IgD-negative memory B cell (primary cell): Measurements from ENCODE around the gene ECT2. TPM values are rescaled to one million over a fixed set of nuclear protein-coding genes. Genes with fewer than 3 reads are reported as not detected.
"Not testable (repeated sequence)": the region's sequence is repeated elsewhere in the genome, so short reads cannot be mapped to it uniquely, and the experiment has no call there.

ENCODE experiments used
- H3K27ac Mint-ChIP-seq, 3 donors: one replicate each; pipeline ENCODE4 v1.8.0; 2020 to 2022; ENCODE audit warnings: mild to moderate bottlenecking in 3 of 3, mixed read lengths in 3 of 3, moderate library complexity in 1 of 3
- H3K27me3 Mint-ChIP-seq: one replicate; pipeline ENCODE4 v1.8.0; 2021; ENCODE audit warnings: mixed read lengths
- H3K36me3 Mint-ChIP-seq: one replicate; pipeline ENCODE4 v1.8.0; 2020; ENCODE audit warnings: mild to moderate bottlenecking, mixed read lengths
- H3K4me1 Mint-ChIP-seq, 3 donors: one replicate each; pipeline ENCODE4 v1.8.0; 2020 to 2022; ENCODE audit warnings: mixed read lengths in 3 of 3, mild to moderate bottlenecking in 1 of 3
- H3K4me3 Mint-ChIP-seq, 4 donors: one replicate each; pipeline ENCODE4 v1.8.0; 2020 to 2022; ENCODE audit warnings: mild to moderate bottlenecking in 4 of 4, mixed read lengths in 4 of 4, moderate library complexity in 3 of 4
- H3K9me3 Mint-ChIP-seq, 3 donors: one replicate each; pipeline ENCODE4 v1.8.0; 2020 to 2021; ENCODE audit warnings: mixed read lengths in 3 of 3, mild to moderate bottlenecking in 1 of 3
- polyA plus RNA-seq: library from polyadenylated mRNA; unstranded; fragments of 300-500 nt; fragmentation: Illumina TruSeq; gene quantifications from one replicate; pipeline ENCODE4 v1.2.3, GENCODE V29; 2021

Gene ECT2
- polyA plus RNA-seq, 1 donor from 2014 or later: 4.2 TPM

DNA sequence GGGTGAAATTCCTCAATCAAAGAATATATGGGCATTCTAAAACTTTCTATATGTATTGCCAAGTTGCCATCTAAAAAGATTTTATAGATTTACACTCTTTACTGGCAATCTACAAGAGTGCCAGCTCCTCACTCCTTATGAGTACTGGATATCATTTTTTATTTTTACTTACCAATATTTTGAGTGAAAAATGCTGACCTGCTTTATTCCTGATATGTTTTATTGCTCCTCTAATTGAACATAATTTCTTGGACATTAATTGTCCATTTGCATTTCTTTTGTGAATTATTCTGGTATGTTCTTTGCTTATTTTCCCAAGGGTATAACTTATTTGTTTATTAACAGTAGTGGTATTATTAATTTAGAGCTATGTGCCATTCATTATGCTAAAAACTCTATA, 96.8 kb downstream of the ECT2 start:
- Mint-ChIP-seq H3K9me3 (peaks cover 0 to 3% (median 0%) of the 10 kb centered on the region in 3 donors), H3K4me3 (no peak overlapping the region), H3K36me3 (no peaks in the 10 kb centered on the region), H3K4me1 (peaks cover 0 to 1% (median 0%) of the 10 kb centered on the region in 3 donors), H3K27ac (no peak overlapping the region), H3K27me3 (peaks cover 8% of the 10 kb centered on the region)

DNA sequence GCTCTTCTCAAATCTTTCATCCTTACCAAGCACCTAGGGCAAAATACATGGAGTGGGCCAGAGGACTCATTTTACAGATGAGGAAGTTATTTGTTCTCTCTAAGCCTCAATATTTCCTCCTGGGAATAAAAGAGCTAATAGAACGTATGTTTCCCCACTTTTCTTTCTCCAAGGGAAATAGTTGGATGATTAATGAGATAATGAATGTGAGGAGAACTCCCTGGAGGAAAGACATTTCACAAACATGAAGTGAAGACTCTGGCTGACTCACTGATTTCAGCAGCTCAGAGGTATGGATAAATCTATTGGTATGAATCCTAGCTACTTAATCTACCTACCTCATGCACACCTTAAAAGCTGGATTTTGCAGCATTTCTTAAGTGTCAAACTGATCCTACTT, 98.4 kb downstream of the ECT2 start:
- peaks cover 0 to 3% (median 0%) of the 10 kb centered on the region in 3 donors for H3K9me3 Mint-ChIP-seq

GRCh38 chr3:172853005-172853404, 102.5 kb downstream of the ECT2 start:
- Mint-ChIP-seq H3K4me1 (no peaks in the 10 kb centered on the region), H3K27me3 (peaks cover 2% of the 10 kb centered on the region), H3K4me3 (no peak overlapping the region), H3K27ac (no peak overlapping the region), H3K36me3 (no peaks in the 10 kb centered on the region), H3K9me3 (no peaks in the 10 kb centered on the region)

More for the DNA sequence above, 98.4 kb downstream of the ECT2 start:
- H3K36me3 Mint-ChIP-seq: no peaks in the 10 kb centered on the region
- no peak overlapping the region for H3K4me3 Mint-ChIP-seq
- H3K27me3 Mint-ChIP-seq: peaks cover 4% of the 10 kb centered on the region
- H3K4me1 Mint-ChIP-seq: peaks cover 0 to 1% (median 0%) of the 10 kb centered on the region in 3 donors
- no peak overlapping the region for H3K27ac Mint-ChIP-seq

DNA sequence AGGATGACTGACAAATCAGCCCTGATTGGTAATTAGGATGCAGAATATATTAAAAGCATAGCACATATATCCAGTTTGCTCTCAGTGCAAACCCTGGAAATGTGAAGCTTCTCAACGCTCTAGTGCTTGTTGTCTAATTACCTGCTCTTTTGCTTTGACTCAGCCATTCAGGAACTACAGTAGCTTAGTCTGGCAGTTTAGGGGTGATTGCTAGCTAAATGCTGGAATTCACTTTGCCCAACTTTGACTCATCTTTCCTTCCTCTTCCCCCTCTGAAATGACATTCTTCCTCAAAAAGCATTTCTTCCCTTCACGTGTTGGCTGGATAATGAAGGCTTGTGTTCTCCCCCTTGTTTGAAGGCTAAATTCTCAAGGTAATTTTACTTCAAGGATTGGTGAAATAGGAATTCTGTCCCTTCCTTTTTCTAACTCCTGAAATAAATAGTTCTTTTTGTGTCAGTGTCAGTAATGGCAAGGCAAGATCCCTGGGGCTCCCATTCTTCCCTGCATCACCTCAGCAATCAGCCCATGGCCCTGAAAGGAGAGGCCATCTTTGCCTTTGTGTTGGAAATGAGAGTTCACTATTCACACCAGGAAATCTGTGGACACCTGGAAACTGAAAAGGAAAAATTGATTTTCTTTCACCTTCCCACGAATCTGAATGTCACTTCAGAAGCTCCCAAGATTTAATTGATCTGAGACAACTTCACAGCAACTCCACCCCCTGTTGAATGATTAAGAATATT, 103.6 kb downstream of the ECT2 start:
- no peaks in the 10 kb centered on the region for H3K36me3 Mint-ChIP-seq
- no peak overlapping the region for H3K27ac Mint-ChIP-seq
- H3K27me3 Mint-ChIP-seq: peaks cover 2% of the 10 kb centered on the region
- no peaks in the 10 kb centered on the region for H3K9me3 Mint-ChIP-seq
- no peaks in the 10 kb centered on the region for H3K4me1 Mint-ChIP-seq
- H3K4me3 Mint-ChIP-seq: no peak overlapping the region

GRCh38 chr3:172855037-172855436, 104.5 kb downstream of the ECT2 start:
- Mint-ChIP-seq H3K36me3 (no peaks in the 10 kb centered on the region), H3K4me3 (no peak overlapping the region), H3K27ac (no peak overlapping the region), H3K4me1 (no peaks in the 10 kb centered on the region), H3K9me3 (no peaks in the 10 kb centered on the region), H3K27me3 (peaks cover 2% of the 10 kb centered on the region)

DNA sequence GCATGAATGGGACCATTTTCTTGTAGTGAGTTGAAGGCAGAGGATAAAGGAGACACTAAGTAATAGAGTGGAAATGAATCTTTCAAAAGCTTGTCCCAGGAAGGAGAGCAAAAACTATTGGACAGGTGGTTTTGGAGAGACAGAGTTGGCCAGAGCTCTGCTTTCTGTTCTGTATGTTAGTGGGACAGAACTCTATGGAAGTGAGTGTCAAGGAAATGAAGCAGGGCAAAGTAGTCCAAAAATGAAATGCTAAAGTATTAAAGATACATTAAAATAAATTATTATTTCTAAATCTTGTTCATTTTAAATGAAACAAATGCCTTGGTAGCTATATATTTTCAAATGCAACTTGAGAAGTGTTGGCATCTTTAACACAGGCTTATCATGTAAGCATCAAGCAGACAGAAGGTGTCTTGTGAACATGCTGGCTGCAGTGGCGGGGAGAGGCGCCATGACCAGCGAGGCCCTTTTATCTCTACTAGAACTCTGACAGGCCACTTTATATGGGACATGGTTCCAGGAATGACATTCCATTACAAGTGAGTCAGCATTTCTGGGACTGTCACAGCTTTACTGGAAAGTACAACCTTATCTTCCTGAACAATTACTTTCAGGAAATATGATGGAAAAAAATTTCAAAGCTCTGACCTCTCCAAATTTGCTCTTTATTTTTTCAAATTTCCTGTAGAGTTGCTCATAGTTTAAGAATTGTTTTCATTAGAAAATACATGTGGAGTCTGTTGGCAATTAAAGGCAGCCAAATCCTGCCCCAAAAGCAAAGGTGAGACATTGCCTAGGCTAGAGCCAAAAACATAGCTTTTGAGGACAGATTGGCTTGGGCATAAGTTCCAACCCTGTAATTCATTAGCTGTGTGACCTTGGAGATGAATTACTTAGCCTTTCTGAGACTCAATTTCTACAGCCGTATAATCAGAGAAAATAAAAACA, 106.5 kb downstream of the ECT2 start:
- Mint-ChIP-seq H3K36me3 (no peaks in the 10 kb centered on the region), H3K27ac (no peak overlapping the region)

GRCh38 chr3:172859041-172859440, 108.5 kb downstream of the ECT2 start:
- Mint-ChIP-seq H3K27me3 (no peaks in the 10 kb centered on the region), H3K27ac (no peak overlapping the region), H3K36me3 (no peaks in the 10 kb centered on the region), H3K9me3 (no peaks in the 10 kb centered on the region), H3K4me3 (no peak overlapping the region), H3K4me1 (no peaks in the 10 kb centered on the region)

More for the DNA sequence above, 106.5 kb downstream of the ECT2 start:
- no peaks in the 10 kb centered on the region for H3K27me3 Mint-ChIP-seq
- H3K4me1 Mint-ChIP-seq: no peaks in the 10 kb centered on the region
- no peaks in the 10 kb centered on the region for H3K9me3 Mint-ChIP-seq
- H3K4me3 Mint-ChIP-seq: no peak overlapping the region

GRCh38 chr3:172866726-172867350, 116.3 kb downstream of the ECT2 start:
- H3K36me3 Mint-ChIP-seq, H3K4me3 Mint-ChIP-seq, H3K9me3 Mint-ChIP-seq, H3K27me3 Mint-ChIP-seq, H3K4me1 Mint-ChIP-seq, H3K27ac Mint-ChIP-seq: not testable (repeated sequence)

DNA sequence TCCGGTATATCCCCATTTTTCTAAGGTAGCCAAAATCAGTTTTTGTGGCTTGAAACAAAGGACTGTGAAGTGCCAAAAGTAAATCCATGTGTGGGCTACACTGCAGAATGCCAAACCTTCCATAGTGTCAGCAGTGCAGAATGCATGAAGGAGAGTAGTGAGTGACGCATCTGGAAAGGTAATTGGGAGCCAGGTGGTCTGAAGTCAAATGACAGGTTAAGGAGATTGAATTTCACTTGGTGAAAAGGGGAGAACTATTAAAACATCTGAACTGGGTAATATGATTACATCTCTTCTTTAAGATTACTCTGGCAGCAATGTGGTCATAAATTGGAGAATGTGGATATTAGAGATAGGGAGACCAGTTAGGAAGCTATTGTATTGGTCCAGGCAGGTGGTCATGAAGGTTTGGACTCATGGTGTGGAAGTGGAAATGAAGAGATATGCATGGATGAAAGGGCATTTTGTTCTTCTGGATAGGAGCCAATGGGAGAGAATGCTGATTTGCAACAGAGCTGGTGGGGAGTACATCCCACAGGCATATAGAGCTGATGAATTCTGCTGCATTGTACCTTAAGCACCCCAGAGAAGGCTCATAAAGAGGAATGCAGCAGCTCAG, 118.2 kb downstream of the ECT2 start:
- no peaks in the 10 kb centered on the region for H3K9me3 Mint-ChIP-seq
- H3K27ac Mint-ChIP-seq: peak overlapping the region in 1 of 3 donors; percentile 49

DNA sequence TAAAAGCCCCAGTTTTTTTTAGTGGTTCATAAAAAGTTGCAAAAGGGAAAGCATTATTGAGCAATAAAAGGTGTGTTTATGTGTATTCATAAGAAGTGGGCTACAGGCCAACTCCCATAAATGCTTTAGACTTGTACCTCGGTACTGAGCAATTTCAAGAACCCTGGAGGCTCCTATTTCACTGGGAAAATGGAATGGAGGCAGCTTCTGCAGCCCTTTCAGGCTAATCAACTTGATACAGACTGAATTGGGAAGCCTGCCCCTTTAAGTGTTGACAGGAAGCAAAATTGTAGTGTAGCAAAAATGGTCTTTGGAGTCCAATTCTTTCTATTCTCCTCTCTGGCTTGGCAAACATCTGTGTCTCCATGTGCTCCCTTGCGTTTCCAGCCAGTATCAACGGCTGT, 118.8 kb downstream of the ECT2 start:
- Mint-ChIP-seq H3K4me1 (no peaks in the 10 kb centered on the region), H3K27ac (peak overlapping the region in 1 of 3 donors; percentile 57)

More for the DNA sequence above, 118.2 kb downstream of the ECT2 start:
- Mint-ChIP-seq H3K36me3 (no peaks in the 10 kb centered on the region), H3K4me1 (no peaks in the 10 kb centered on the region), H3K4me3 (no peak overlapping the region), H3K27me3 (peaks cover 2% of the 10 kb centered on the region)

DNA sequence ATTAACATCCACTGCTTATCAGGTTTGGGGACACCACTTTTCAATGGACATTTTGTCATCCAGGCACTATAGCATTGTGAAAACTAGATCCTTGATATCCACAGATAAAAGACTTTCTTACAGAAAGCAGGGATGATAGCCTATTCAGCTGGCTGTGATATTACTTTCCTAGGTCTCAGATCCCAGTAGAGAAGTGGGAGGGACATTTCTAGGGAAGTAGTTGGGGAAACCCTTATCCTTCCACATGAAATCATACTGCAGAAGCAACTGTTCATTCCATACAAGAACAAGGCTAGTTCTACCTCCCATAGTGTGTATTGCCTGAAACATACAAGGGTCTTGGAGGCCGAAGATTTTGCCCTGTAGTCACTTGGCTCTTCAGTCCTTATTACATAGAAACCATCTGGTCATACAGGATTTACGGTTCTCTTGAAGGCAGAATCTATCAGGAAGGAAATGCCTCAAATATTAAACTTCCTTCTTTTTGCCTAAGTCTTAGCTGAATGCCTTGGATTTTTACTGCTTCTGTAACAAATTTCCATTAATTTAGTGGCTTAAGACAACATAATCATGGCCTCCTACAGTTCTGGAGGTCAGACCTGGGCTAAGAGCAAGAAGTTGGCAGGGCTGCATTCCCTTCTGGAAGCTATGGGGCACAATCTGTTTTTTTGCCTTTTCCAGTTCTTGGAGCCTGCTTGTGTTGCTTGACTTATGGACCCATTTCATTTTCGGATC, 119.4 kb downstream of the ECT2 start:
- no peaks in the 10 kb centered on the region for H3K4me1 Mint-ChIP-seq
- peaks cover under 1% of the 10 kb centered on the region for H3K27me3 Mint-ChIP-seq
- peak overlapping the region in 1 of 3 donors; percentile 57 for H3K27ac Mint-ChIP-seq
- H3K36me3 Mint-ChIP-seq: no peaks in the 10 kb centered on the region
- H3K4me3 Mint-ChIP-seq: peak overlapping the region in 1 of 4 donors; percentile 34
- no peaks in the 10 kb centered on the region for H3K9me3 Mint-ChIP-seq

More for the DNA sequence above, 118.8 kb downstream of the ECT2 start:
- H3K36me3 Mint-ChIP-seq: no peaks in the 10 kb centered on the region
- no peaks in the 10 kb centered on the region for H3K9me3 Mint-ChIP-seq
- H3K27me3 Mint-ChIP-seq: peaks cover 2% of the 10 kb centered on the region
- H3K4me3 Mint-ChIP-seq: no peak overlapping the region
